Upper lobe of left lung (tissue), 4 donors: ENCODE results near the gene SGSM2.

Experiments used
- CTCF ChIP-seq, 6 experiments: fragments of 450-650 bp in 4 of 6; fragments of 200-600 bp in 2 of 6; sonication (generic) in 2 of 6; IDR thresholded peaks; one replicate each; pipeline ENCODE4 v1.5.1; 2016 to 2019; ENCODE audit warnings: antibody characterized with exemption in 6 of 6
- POLR2A ChIP-seq, 4 donors: fragments of 450-650 bp; IDR thresholded peaks; one replicate each; pipeline ENCODE4 v1.5.1; 2016 to 2017; ENCODE audit warnings: antibody characterized with exemption in 4 of 4, mild to moderate bottlenecking in 2 of 4

GRCh38 chr17:2362016-2362415, 24.7 kb downstream of the SGSM2 start:
- TF ChIP-seq POLR2A (IDR thresholded peaks at IDR 0.05) (no peak), CTCF (IDR thresholded peaks at IDR 0.05) (no peak)
